ENCODE results near the gene CIAO2B. TPM values are rescaled to one million over a fixed set of nuclear protein-coding genes. Genes with fewer than 3 reads are reported as not detected.

CIAO2B gene
- total and polyA plus RNA-seq, 4 experiments from 2014 or later = 72.7 to 150 (median 102) TPM

DNA sequence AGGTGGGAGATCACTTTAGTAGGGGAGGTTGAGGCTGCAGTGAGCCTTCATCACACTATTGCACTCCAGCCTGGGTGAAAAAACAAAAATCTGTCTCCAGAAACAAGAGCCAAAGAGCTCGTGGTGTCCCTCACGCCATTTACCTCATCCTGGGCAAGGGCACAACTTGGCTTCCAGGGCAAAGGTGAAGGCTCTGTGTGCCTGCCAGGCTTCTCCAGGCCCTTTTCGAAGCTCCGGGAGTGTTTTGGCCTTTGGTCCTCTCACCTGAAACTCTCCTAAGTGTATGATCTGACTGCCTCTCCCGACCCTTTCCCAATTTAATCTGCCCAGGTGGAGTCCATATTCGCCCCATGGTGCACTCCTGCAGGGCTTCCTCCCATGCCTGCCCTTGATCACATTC, 15.3 kb upstream of the CIAO2B start:
- Histone ChIP-seq H3K27ac (ENCODE audit: low read depth, low read length) (no peak overlapping the region), H3K9me3 (ENCODE audit: control insufficient read depth in 1 of 2, low read length in 2 of 2) (no peaks in the 10 kb centered on the region), H3K27me3 (ENCODE audit: insufficient read depth, low read length) (peaks cover 16% of the 10 kb centered on the region), H3K4me1 (ENCODE audit: insufficient read depth, low read length) (peaks cover 11% of the 10 kb centered on the region), H3K36me3 (ENCODE audit: insufficient read depth, low read length) (no peaks in the 10 kb centered on the region), H3K4me3 (ENCODE audit: low read length in 2 of 2) (no peak overlapping the region)
- Mint-ChIP-seq H3K9me3 (peaks cover 0 to 8% (median 4%) of the 10 kb centered on the region in 8 donors), H3K4me1 (peaks cover 9 to 24% (median 13%) of the 10 kb centered on the region in 4 donors), H3K4me3 (peak overlapping the region in 4 of 8 donors; percentile 29 to 71 (median 48)), H3K27ac (no peak overlapping the region), H3K36me3 (peaks cover 3 to 5% of the 10 kb centered on the region in 2 donors), H3K27me3 (peaks cover 33 to 39% of the 10 kb centered on the region in 2 donors)
- intact Hi-C loops (cut with micrococcal nuclease) = no loop called here
- ChIA-PET CTCF (ENCODE audit: partially characterized antibody) (no interaction called here), POLR2A (ENCODE audit: partially characterized antibody) (no interaction called here)
- peak in 1 of 5 donors; percentile 2 for DNase-seq

DNA sequence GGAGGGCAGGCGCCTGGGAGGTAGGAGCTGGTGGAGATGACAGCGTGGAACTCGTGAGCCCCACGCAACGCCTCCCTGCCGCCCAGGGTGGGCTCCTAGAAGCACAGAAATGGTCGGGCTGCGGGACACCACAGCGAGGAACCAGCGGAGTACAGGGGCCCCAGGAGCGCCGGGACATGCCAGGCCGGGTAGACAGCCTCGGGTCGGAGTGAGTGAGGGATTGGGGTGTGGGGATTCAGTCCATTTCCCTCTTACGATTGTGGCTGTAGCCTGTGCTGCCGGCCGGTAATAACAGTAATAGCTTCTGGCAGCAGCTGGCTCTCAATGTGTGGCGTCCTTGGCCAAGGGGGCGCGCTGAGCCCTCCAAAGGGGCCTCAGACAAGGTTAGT, 14.6 kb upstream of the CIAO2B start:
- H3K27ac ChIP-seq (ENCODE audit: low read depth, low read length) = no peak overlapping the region
- ChIA-PET POLR2A (ENCODE audit: partially characterized antibody) (no interaction called here), CTCF (ENCODE audit: partially characterized antibody) (no interaction called here)
- intact Hi-C loops (cut with micrococcal nuclease) = no loop called here
- H3K4me1 ChIP-seq (ENCODE audit: insufficient read depth, low read length) = peaks cover 11% of the 10 kb centered on the region
- Mint-ChIP-seq H3K4me1 (peaks cover 9 to 24% (median 13%) of the 10 kb centered on the region in 4 donors), H3K4me3 (peak overlapping the region; percentile 86 to 96 (median 90)), H3K36me3 (peaks cover 5 to 7% of the 10 kb centered on the region in 2 donors), H3K27ac (no peak overlapping the region), H3K27me3 (peaks cover 31 to 37% of the 10 kb centered on the region in 2 donors), H3K9me3 (peaks cover 0 to 8% (median 4%) of the 10 kb centered on the region in 8 donors)
- peaks cover 3% of the 10 kb centered on the region for H3K36me3 ChIP-seq (ENCODE audit: insufficient read depth, low read length)
- no peaks in the 10 kb centered on the region for H3K9me3 ChIP-seq (ENCODE audit: control insufficient read depth in 1 of 2, low read length in 2 of 2)
- DNase-seq = no peak
- H3K27me3 ChIP-seq (ENCODE audit: insufficient read depth, low read length) = peaks cover 16% of the 10 kb centered on the region
- H3K4me3 ChIP-seq (ENCODE audit: low read length in 2 of 2) = no peak overlapping the region

DNA sequence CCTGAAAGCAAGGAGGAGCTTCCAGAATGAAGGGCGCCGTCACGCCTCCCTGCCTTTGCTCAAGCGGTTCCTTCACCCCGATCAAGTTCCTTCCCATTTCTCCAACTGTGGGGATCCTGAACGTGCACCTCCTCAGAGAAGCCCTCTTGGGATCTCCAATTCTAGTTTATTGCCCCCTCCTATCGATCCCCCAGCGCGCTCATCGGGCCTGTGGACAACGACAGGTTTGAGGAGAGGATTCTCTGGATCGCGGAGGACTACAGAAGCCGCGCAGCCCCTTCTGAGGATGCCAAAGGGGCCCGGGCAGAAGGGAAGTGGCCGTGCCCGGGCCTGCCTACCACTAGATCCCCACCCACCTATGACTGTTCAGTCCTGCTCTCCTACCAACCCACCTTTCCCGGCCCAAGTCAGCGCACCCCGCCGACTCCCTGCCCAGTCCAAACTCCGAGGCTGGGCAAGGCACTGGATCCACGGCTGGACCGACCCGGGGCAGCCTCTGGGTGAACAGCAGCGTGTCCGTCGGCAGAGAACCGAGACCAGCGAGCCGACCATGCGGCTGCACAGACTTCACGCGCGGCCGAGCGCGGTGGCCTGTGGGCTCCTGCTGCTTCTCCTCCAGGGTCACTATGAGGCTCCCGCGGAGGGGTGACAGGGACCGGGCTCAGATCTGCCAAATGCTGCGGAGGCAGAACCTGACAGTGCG, 14.1 kb upstream of the CIAO2B start:
- intact Hi-C loops (cut with micrococcal nuclease) = no loop called here
- ChIA-PET POLR2A (ENCODE audit: partially characterized antibody) (interaction anchor here (1.4 kb wide), 1 partner anchor 14 kb away, joined by 6 read pairs; the partner anchor contains the start of gene CIAO2B), CTCF (ENCODE audit: partially characterized antibody) (interaction anchor here (1.2 kb wide), 1 partner anchor 10 kb away, joined by 6 read pairs; no protein-coding TSS in a partner anchor)
- peaks cover 5 to 7% of the 10 kb centered on the region in 2 donors for H3K36me3 Mint-ChIP-seq
- peaks cover 30 to 34% of the 10 kb centered on the region in 2 donors for H3K27me3 Mint-ChIP-seq
- peak in 1 of 5 donors; percentile 33 for DNase-seq
- H3K27ac Mint-ChIP-seq = peak overlapping the region in 2 of 7 donors; percentile 88 to 89
- peaks cover 16% of the 10 kb centered on the region for H3K27me3 ChIP-seq (ENCODE audit: insufficient read depth, low read length)
- H3K9me3 ChIP-seq (ENCODE audit: control insufficient read depth in 1 of 2, low read length in 2 of 2) = no peaks in the 10 kb centered on the region
- H3K4me1 Mint-ChIP-seq = peaks cover 9 to 24% (median 13%) of the 10 kb centered on the region in 4 donors
- no peak overlapping the region for H3K27ac ChIP-seq (ENCODE audit: low read depth, low read length)
- peak overlapping the region; percentile 86 to 96 (median 90) for H3K4me3 Mint-ChIP-seq
- H3K9me3 Mint-ChIP-seq = peaks cover 0 to 8% (median 4%) of the 10 kb centered on the region in 8 donors
- peaks cover 8% of the 10 kb centered on the region for H3K36me3 ChIP-seq (ENCODE audit: insufficient read depth, low read length)
- peak overlapping the region; percentile 42 to 60 for H3K4me3 ChIP-seq (ENCODE audit: low read length in 2 of 2)
- H3K4me1 ChIP-seq (ENCODE audit: insufficient read depth, low read length) = peaks cover 11% of the 10 kb centered on the region

DNA sequence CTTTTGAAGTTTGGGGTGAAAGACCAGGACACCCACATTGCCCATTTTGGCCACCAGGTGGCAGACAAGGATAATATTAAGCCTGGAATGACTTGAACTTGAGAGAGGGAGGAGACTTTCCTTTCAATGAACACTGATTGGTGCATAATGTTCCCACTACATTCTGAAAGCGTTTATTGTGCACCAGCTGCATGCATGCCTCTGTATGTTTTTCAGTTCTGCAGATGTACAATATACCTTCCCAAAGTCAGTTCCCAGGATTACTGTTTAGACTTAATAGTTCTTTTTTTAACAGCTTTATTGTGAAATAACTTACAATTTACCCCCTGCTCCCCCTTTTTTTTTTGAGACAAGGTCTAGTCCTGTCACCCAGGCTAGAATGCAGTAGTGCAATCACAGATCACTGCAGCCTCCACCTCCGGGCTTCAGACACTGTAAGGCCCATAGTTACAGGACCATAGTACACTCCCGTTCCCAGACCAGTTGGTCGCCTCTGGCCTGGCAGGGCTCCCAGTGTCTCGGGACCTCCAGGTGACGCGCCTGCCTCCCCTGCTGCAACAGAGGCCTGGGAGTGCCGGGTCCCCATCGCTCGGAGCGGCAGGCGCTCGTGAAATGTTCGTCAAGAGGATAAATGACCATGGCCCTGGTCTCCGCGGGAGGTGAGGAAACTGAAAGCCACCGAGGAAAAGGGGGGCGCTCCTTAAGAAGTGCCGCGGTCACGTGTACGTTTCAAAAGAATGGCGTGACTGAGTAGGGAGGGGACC, 13.3 kb upstream of the CIAO2B start:
- peaks cover 16% of the 10 kb centered on the region for H3K27me3 ChIP-seq (ENCODE audit: insufficient read depth, low read length)
- Mint-ChIP-seq H3K4me3 (peak overlapping the region; percentile 86 to 96 (median 90)), H3K36me3 (peaks cover 10 to 13% of the 10 kb centered on the region in 2 donors), H3K27ac (peak overlapping the region in 6 of 7 donors; percentile 10 to 79 (median 39)), H3K9me3 (peaks cover 0 to 8% (median 4%) of the 10 kb centered on the region in 8 donors), H3K4me1 (peaks cover 9 to 24% (median 13%) of the 10 kb centered on the region in 4 donors), H3K27me3 (peaks cover 26 to 27% of the 10 kb centered on the region in 2 donors)
- ChIA-PET CTCF (ENCODE audit: partially characterized antibody) (interaction anchor here (0.7 to 2.5 kb wide), 5 partner anchors 9 to 238 kb away, joined by 3 to 8 read pairs (median 4); no protein-coding TSS in a partner anchor), POLR2A (ENCODE audit: partially characterized antibody) (interaction anchor here (0.6 to 1.4 kb wide), 2 partner anchors 14 to 271 kb away, joined by 3 to 6 read pairs; partner anchors contain the start of gene CIAO2B)
- peaks cover 16% of the 10 kb centered on the region for H3K36me3 ChIP-seq (ENCODE audit: insufficient read depth, low read length)
- peak; percentile 77 to 83 (median 81) for DNase-seq
- no peak overlapping the region for H3K27ac ChIP-seq (ENCODE audit: low read depth, low read length)
- intact Hi-C loops (cut with micrococcal nuclease) = loop anchor here (2.0 kb wide), 1 partner anchor 213 kb away; no protein-coding TSS in a partner anchor
- peak overlapping the region in 1 of 2 donors; percentile 60 for H3K4me3 ChIP-seq (ENCODE audit: low read length in 2 of 2)
- no peaks in the 10 kb centered on the region for H3K9me3 ChIP-seq (ENCODE audit: control insufficient read depth in 1 of 2, low read length in 2 of 2)
- peaks cover 11% of the 10 kb centered on the region for H3K4me1 ChIP-seq (ENCODE audit: insufficient read depth, low read length)

DNA sequence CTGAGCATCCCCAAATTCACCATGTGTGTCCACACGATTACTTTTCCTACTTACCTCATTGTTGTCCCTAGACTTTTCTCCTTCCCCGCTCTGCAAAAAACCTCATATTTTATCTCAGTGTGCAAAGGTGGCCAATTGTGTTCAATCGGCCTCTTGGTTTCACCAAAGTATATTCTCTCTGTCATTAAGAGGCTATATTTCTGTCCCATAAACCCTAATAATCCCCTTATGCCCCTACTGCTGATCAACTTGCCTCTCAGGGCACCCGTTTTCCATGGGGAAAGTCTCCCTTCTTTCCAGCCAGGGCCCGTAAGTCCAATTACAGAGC, 12.7 kb upstream of the CIAO2B start:
- Mint-ChIP-seq H3K27ac (peak overlapping the region in 4 of 7 donors; percentile 23 to 79 (median 52)), H3K4me1 (peaks cover 9 to 24% (median 13%) of the 10 kb centered on the region in 4 donors), H3K9me3 (peaks cover 0 to 8% (median 4%) of the 10 kb centered on the region in 8 donors), H3K36me3 (peaks cover 15 to 19% of the 10 kb centered on the region in 2 donors), H3K4me3 (peak overlapping the region; percentile 86 to 96 (median 90)), H3K27me3 (peaks cover 24 to 25% of the 10 kb centered on the region in 2 donors)
- ChIA-PET POLR2A (ENCODE audit: partially characterized antibody) (interaction anchor here (1.4 kb wide), 1 partner anchor 13 kb away, joined by 6 read pairs; the partner anchor contains the start of gene CIAO2B), CTCF (ENCODE audit: partially characterized antibody) (interaction anchor here (0.7 to 2.5 kb wide), 3 partner anchors 25 to 238 kb away, joined by 3 to 8 read pairs (median 4); no protein-coding TSS in a partner anchor)
- intact Hi-C loops (cut with micrococcal nuclease) = loop anchor here (2.0 kb wide), 1 partner anchor 214 kb away; no protein-coding TSS in a partner anchor
- DNase-seq = no peak
- peaks cover 22% of the 10 kb centered on the region for H3K36me3 ChIP-seq (ENCODE audit: insufficient read depth, low read length)
- H3K4me3 ChIP-seq (ENCODE audit: low read length in 2 of 2) = no peak overlapping the region
- H3K27ac ChIP-seq (ENCODE audit: low read depth, low read length) = no peak overlapping the region
- no peaks in the 10 kb centered on the region for H3K9me3 ChIP-seq (ENCODE audit: control insufficient read depth in 1 of 2, low read length in 2 of 2)
- peaks cover 16% of the 10 kb centered on the region for H3K27me3 ChIP-seq (ENCODE audit: insufficient read depth, low read length)
- H3K4me1 ChIP-seq (ENCODE audit: insufficient read depth, low read length) = peaks cover 11% of the 10 kb centered on the region

DNA sequence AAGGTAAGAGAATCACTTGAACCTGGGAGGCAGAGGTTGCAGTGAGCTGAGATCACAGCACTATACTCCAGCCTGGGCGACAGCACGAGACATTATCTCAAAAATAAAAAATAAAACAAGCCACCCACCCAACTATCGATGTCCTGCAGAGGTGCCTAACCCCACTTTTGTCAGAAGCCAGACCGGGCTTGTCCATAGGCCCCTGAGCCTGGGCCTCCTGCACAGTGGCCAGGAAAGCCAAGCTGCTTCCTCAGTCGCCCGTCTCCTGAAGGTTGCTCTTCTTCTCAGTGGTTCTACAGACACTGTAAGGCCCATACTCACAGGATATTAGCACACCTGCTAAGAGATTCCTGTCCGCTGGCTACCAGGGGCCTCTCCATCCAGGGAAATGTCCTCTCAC, 12.3 kb upstream of the CIAO2B start:
- peaks cover 0 to 5% (median 2%) of the 10 kb centered on the region in 8 donors for H3K9me3 Mint-ChIP-seq
- peak in 1 of 5 donors; percentile 9 for DNase-seq
- Histone ChIP-seq H3K36me3 (ENCODE audit: insufficient read depth, low read length) (peaks cover 26% of the 10 kb centered on the region), H3K27me3 (ENCODE audit: insufficient read depth, low read length) (peaks cover 16% of the 10 kb centered on the region), H3K4me1 (ENCODE audit: insufficient read depth, low read length) (peaks cover 11% of the 10 kb centered on the region), H3K4me3 (ENCODE audit: low read length in 2 of 2) (no peak overlapping the region), H3K9me3 (ENCODE audit: control insufficient read depth in 1 of 2, low read length in 2 of 2) (no peaks in the 10 kb centered on the region), H3K27ac (ENCODE audit: low read depth, low read length) (no peak overlapping the region)
- peaks cover 13 to 21% of the 10 kb centered on the region in 2 donors for H3K36me3 Mint-ChIP-seq
- H3K4me3 Mint-ChIP-seq = peak overlapping the region in 1 of 8 donors; percentile 3
- CTCF ChIA-PET (ENCODE audit: partially characterized antibody) = interaction anchor here (2.5 kb wide), 1 partner anchor 239 kb away, joined by 8 read pairs; no protein-coding TSS in a partner anchor
- intact Hi-C loops (cut with micrococcal nuclease) = loop anchor here (2.0 kb wide), 1 partner anchor 214 kb away; no protein-coding TSS in a partner anchor
- peaks cover 9 to 24% (median 13%) of the 10 kb centered on the region in 4 donors for H3K4me1 Mint-ChIP-seq
- POLR2A ChIA-PET (ENCODE audit: partially characterized antibody) = no interaction called here
- peaks cover 20 to 21% of the 10 kb centered on the region in 2 donors for H3K27me3 Mint-ChIP-seq
- H3K27ac Mint-ChIP-seq = no peak overlapping the region
